HG03520 (cell line): Measurements from ENCODE around the gene TRIM9.

Source experiments
- ATAC-seq: cut with Tn5 transposase; IDR thresholded peaks from one replicate; pipeline ENCODE4 v1.9.1; 2021; ENCODE audit warnings: mild to moderate bottlenecking, moderate library complexity; ENCODE audit not compliant: unreplicated experiment

TRIM9 gene

DNA sequence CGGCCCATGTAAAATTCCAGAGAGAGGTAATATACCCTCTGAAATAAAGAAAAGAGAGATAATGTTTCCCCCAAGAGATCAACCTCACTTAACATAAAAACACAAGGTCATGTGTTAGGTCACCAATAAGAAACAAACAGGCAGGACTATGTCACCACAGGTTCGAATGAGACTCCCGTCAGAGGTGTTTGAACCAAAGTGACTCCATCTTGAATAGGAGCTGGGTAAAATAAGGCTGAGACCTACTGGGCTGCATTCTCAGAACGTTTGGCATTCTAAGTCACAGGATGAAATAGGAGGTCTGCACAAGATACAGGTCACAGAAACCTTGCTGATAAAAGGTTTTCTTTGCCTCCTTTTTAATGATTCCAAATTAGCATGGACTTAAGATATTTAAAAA, 157.1 kb downstream of the TRIM9 start:
- ATAC-seq: no peak

DNA sequence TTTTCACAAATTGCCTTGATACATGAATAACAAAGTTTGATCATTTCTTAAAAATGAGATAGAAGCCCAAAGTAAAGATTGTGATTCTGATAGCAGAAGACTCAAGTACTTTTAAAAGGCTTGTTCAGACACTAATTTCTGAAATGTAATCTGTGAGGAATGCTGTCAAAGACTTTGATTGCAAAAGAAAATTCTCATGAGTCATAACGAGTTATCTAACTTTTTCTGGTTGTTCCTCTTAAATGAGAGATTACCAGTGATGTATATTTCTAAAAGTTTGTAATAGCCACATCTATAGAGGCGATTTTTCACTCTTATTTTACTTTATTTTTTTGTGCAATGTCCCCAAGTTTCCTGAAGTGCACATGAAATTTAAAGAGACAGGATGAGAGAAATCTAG, 157.6 kb downstream of the TRIM9 start:
- ATAC-seq: no peak

DNA sequence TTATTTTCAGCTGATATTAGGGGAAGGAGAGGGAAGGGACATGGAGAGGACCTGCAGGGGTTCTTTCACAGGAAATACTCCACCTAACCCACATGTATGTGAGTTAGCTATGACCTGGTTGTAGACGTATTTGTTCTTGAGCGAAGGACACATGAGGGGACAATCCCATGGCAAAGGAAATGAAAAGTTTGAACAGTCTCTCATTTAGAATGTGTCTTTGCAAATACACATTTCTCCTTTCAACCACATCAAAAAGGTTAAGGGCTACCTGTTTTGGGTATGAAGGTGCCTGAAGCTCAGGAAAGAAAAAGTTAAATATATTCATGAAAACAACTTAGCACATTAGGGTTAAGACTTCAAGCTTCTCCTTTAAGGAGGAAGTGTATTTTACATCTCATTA, 158.0 kb downstream of the TRIM9 start:
- no peak for ATAC-seq

DNA sequence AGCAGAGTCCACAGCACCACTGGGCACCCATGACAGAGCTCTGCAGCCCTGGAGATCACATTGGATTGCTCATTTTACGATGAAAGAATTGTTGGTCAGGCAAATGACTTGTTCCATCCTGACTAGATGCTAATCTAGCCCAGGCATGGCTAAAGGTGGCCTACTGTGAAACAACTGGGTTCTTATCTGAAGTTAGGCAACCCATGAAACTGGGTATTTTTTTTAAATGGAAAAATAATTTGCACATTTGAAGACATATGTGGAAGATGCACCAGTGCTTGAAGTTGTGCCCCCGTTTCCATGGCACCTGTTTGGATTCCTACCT, 158.9 kb downstream of the TRIM9 start:
- no peak for ATAC-seq

DNA sequence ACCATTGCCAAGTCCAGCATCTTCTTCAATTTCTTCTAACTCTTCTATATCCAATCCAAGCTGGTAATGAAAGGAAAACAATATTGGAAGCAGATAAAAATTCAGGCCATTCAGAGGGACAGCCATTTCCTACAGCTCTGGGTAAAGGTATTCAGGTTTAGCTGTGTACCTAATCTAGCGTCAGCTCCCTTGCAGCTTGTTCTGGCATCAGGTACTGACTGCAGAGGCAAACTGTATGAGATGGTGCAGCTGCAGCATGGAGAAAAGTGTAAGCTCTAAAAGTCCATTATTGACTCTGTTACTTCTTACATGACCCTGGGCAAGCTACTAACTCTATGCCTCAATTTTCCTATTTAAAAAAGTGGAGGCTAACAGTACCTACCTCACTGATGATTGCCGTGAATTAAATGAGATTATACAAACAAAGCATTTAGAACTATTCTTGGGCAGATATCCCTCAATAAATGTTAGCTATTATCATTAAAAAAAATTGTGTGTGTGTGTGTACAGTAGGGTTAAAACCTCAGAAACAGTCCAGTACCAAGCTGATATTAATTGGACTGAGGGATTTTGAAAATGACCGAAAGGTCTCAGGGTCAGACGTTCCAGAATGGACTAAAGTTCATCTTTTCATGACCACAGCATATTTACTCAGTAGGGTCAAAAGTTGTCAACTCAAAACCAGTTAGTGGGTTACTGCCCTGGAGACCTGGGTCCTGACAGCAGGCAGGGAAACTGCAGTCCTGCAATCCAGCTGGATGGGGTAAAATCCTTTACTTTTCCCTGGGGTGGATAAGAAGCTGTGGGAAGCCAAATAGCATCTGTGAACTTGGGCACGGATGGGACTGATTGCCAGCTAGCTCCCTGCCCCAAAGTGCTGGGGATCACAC, 159.5 kb downstream of the TRIM9 start:
- ATAC-seq: no peak

DNA sequence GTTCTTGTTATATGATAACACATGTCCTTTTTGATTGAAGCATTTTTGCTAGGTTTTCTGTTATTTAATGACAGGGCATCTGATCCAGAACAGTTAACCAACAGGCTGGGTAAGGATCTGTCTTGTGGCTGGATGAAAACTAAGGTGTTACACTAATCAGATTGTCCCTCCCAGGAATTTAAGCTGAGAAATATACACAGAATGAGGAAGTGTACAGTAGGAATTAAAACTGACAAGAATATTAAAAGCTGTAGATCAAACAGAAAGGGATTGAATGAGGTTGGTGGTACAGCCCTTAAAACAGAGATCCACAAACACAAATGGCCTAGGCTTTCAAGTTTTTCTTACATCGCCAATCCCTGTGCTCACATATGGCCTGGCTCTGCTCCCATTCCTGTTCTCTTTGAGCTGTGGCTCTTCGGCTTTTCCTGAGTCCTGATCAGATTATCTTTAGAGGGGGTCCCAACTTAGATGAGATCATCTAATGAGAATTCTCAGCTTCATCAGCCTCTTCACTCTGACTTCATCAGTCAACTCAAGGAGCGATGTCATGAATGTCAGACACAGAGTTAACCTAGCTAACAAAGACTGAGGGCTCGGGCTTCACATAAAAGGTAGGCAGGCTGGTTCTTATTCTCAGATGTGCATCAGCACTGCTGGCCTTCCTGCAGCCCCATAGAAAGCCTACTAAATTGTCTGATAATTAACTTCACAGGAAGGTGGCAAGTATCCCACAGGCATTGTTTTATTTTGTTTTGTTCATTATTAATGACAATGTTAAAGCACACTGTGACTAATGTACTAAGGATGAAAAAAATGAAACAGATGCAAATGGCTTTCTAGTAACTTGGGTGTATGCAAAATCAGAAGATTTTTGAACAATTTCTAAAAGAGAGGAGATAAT, 162.1 kb downstream of the TRIM9 start:
- ATAC-seq: no peak

DNA sequence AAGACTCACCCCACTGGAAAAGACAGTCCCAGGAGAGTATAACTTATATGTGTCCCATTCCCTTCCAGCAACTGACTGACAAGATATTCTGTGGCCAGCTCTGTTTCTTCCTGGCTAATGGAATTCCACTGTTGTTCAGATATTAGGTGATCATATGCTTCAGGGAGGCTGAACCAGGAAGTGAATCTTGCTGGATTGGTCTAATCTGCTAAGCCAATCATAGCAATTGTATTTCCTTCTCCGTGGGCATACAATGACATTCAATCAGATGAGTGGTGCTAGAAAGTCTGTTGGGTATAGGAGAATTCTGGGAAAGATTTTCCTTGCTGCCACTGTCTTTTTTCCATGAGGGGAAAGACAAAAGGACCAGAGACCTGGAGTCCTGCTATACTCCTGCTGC, 162.7 kb downstream of the TRIM9 start:
- ATAC-seq: no peak

DNA sequence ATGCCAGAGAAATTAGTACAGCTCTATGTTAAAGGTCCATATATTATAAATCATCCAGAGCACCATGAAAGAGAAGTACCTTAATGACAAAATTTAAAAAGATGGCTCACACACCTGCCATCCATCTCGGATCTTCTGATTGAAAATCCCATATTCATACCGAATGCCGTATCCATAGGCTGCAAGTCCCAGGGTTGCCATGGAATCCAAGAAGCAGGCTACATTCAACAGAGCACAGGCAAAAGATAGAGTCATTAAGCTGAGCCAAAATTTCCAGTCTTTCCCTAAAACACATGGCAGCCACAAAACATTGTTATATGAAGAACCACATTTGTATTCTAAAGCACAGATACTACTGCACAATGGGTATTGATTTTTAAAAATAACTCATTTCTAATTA, 163.3 kb downstream of the TRIM9 start:
- no peak for ATAC-seq

DNA sequence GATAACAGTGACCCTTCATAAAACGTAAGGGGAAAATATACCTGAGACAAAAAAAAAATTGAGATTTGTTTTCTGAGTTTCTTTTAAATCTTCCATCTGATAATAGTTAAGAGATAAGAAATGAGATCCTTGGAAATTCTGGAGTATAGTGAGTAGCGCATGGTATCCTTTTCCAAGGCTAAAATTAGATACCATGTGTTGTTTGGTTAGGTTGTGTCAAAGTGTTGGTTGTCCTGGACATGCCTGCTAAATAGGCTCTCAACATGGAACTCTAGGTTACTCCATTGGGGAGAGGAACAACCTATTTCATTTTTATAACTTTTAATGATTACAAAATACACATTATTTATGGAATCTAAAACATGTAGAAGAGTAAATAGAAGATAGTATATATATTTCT, 165.4 kb downstream of the TRIM9 start:
- no peak for ATAC-seq

DNA sequence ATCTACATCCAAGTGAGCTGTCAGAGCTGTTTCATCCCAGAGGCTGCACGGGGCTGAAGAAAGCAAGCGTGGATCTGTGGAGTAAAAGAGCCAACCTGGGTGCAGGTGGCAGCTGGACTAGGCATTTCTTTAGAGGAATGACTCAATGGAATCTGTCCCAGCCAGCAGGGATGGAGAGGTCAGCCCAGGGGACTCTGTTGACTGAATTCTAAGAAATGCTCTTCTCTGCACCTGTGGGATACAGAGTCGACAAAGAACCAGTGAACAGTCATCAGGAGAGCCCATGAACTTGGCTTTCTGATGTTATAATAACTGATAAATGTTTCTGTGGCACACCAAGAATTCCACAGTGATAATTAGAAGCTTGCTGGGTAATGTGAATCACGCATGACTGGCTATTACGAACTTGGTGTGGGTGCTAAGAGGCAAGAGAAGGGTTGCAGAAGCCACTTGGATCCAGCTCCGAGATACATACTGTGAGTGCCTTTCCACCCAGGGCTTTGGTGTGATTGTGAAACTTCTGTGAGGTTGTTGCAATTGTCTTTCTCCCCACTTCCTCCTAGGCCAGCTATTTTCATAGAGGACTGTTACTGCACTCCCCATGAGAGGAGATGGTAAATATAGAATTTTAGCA, 166.8 kb downstream of the TRIM9 start:
- ATAC-seq: no peak

DNA sequence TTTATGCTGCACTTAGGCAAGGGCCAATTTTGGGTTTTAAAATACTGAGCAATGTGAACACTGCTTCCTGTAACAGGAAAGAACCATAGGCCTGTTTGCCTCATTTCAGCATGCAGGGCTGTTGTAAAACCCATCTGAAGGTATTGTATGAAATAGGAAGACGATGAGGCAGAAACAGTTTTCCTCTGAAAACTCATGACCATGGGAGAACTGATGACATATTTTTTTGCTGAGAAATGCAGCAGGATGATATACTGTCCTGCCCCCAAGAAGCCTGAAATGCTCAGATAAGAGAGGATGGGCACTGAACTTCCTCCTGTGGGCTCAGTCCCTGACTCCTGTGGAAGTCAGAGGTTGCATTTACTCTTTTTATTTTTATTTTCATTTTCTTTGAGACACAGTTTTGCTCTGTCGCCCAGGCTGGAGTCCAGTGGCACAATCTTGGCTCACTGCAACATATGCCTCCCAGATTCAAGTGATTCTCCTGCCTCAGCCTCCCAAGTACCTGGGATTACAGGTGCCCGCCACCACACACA, 168.0 kb downstream of the TRIM9 start:
- no peak for ATAC-seq
